Measurements from ENCODE around the gene GPATCH8.

The GPATCH8 gene

DNA sequence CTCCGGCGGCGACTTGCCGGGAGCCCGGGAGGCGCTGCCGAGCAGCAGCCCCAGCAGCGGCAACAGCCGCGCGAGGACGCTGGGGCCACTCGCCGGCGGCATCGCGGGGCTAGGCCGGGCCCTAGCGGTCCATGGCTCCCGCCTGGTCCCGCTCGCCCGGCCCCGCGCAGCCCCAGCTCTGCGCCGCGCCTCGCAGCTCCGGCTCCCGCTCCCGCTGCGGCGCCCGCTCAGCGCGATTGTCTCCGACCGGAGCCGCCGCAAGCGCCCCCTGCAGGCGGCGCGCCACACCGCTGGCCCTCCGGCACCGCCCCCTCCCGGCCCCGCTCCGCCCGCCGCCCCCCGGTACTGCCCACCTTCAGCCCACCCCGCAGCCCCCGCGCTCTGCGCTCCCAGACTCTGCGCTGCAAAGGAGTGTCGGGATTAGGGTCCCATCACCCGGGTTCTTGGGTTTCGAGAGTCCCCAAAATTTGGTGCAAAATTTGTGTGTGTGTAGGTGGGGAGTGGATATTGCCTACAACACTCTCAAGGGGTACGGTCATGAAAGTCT, 139.5 kb downstream of the GPATCH8 start, which contains the start of gene FAM171A2:
TSS of gene FAM171A2 (minus strand) at position 241 of the 547 bp plus-strand sequence. CDS start at position 102, 139 bp downstream.
- peak; percentile 44 for DNase-seq
- in situ Hi-C loops (cut with MboI; ENCODE audit: low pct_unique_long_range_greater_than_20kb, low sequenced_read_pairs), result no loop called here

DNA sequence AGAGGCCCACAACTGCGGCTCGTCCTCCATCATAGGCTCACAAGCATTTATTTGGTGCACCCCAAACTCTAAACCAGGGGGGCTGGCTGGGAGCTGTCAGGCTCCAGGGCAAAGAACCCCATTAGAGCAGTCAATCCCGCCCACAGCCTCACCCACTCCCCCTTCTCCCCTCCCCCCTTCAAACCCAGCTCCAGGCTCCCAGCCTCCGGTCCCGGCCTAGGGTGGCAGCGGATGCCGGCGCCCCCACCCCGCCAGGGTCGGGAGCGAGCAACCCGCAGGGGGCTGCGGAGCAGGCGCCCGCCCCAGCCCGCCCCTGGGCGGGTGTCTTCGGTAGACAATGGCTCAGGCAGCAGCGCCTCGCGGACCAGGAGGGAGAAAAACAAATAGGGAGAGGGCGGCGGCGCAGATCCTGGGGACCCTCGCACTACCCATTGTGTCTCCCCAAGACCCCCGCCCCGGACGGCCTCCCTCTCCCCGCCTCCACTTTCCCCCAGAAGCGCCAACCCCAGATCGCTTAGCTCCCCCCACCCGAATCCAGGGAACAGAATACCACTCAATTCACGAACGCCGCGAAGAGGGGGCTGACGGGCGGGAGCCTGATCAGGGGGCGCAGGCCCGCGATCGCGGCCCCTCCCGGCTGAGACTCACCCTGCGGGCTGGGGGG, 140.1 kb downstream of the GPATCH8 start:
- no peak for DNase-seq
- in situ Hi-C loops (cut with MboI; ENCODE audit: low pct_unique_long_range_greater_than_20kb, low sequenced_read_pairs), result no loop called here

DNA sequence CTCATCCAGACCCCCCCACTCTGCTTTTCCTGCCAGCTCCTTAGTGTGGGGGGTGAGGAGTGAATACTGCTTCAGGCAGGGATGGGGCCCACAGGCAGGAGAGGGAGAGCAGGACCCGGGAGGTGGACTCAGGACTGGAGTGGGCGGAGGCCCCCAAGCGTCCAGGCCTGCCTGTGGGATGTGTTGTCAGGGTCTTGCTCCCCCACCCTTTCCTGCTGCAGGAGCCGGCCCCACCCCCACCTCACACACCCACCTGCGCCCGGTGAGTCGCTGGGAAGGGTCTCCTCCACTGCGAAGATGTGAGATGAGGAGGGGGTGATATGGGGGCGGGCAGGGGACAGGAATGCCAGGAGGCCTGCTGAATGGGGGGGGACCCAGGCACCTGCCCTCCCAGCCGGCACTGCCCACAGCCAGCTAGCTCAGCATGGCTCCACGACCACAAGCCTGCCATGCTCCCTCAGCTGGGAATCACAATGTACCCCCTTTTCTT, 140.7 kb downstream of the GPATCH8 start:
- DNase-seq, result no peak
- in situ Hi-C loops (cut with MboI; ENCODE audit: low pct_unique_long_range_greater_than_20kb, low sequenced_read_pairs), result no loop called here

DNA sequence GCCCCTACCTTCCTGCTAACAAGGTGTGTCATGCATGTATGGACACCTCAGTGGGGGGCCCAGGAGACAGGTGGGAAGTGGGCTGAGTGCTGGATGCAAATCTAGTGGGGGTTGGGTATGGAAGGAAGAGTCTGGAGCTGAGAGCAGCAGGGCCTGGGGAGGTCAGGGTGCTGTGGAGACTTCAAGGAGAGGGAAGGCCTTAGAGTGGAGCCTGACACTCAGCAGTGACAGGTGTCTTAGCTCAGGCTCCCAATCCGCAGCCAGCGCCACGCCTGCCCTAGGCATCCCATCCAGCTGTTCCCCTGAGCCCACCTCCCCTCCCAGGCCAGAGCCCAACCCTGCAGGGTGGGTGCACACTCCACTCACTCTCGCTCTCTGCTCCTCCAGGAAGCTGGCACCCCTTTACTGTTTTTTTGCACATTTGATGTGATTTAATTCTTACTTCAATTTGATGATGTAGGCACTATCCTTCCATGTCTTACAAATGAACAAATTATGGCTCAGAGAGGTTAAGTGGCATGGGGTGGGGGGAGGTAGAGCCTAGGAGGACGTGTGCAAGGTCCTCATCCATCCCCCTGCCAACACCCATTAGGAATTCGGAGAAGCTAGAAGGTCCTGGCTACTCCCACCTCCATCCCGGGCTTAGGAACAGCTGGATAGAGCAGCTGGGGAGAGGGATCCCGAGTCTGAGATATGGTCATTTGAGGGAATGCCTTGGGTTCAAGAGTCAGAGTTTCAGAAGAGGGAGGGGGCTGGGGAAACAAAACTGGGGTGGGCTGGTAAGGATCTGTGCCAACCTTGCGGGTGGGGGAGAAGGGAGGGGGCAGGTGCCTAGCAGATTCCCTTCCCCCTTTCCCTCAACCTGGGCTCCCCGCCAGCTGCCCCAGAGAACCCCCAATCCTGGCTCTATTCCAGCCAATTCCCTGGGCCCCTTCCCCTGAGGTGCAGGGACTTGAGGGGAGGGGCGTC, 141.6 kb downstream of the GPATCH8 start:
- no peak for DNase-seq
- in situ Hi-C loops (cut with MboI; ENCODE audit: low pct_unique_long_range_greater_than_20kb, low sequenced_read_pairs), result no loop called here

DNA sequence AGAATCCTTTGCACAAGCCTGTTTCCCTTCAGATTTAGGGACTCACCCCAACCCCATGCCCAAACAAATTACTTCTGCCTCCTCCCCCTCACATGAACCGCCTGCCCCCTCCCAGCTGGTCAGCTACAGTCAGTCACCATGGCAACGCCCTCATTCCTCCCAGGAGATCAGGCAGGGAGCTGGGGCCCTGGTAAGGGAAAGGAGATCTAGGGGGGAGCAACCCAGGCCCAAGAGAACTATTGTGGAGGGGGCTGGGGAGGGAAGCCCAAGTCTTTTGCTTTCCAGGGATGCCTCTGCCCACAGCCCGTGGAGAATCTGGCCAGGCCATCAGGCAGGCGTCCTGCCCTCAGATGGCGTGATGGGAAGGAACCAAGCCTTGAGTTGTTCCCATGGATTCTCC, 142.4 kb downstream of the GPATCH8 start:
- no peak for DNase-seq
- in situ Hi-C loops (cut with MboI; ENCODE audit: low pct_unique_long_range_greater_than_20kb, low sequenced_read_pairs), result no loop called here

DNA sequence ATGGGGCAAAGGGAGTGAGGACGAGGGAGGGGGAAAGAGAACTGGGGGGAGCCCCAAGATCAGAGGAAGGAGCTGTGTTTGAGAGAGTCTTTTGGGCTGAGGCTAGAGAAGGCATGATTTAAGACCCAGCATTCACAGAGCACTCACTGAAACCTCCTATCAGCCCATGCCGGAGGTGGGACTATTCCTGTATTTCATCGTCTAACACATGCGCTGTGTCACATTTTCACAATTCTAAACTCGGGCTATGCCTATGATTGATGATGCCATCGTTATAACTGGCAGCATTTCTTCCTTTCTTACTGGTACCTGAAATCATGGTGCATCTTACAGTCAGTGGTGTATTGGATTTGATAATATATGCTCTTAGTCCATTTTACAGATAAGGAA, 143.1 kb downstream of the GPATCH8 start:
- DNase-seq, result no peak
- in situ Hi-C loops (cut with MboI; ENCODE audit: low pct_unique_long_range_greater_than_20kb, low sequenced_read_pairs), result no loop called here

DNA sequence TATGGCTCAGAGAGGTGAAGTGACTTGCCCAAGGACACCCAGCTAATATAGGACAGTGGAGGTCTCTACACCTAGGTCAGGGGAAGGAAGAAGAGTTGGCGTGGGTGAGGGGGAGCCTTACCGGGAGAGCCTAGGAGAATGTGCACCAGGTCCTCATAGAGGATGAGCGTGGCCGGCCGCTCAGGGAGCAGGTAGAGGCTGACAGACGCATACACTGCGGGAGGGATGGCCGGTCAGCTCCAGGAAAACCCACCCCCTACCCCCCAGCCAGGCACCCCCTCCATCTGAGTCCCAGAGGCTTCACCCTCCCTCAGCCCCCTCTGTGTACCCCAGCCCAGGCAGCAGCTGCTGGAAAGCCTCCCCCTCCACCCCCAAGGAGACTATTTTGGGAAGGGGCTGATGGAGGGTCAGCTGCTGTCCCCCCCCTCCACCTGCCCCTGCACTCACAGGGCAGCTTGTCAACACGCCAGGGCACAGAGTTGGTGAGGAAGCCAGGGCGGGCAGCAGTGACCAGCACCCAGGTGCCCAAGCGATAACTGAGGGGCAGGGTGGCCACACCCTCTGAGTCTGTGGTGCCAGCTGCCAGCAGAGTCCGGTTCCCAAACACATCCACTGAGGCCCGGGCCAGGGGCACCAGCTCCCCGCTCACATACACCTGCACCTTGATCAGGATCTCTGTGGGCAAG, 143.6 kb downstream of the GPATCH8 start:
- in situ Hi-C loops (cut with MboI; ENCODE audit: low pct_unique_long_range_greater_than_20kb, low sequenced_read_pairs), result no loop called here
- no peak for DNase-seq

DNA sequence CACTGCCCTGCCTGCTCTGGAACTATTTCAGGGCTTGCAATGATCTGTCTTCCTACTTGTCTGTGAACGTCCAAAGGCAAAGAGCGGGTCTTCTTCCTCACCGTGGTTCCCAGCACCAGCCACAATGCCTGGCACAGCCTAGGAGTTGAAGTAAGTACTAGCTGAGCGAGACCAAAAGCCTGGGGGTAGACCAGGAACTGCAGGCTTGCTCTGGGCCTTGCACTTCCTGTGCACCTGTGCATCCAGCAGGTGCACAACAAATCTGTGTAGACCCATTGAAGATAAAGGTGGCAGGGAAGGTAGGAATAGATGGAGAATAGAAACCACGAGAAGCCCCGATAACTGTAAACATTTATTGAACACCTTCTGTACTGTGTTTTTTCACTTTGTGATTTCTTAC, 144.2 kb downstream of the GPATCH8 start:
- in situ Hi-C loops (cut with MboI; ENCODE audit: low pct_unique_long_range_greater_than_20kb, low sequenced_read_pairs), result no loop called here

DNA sequence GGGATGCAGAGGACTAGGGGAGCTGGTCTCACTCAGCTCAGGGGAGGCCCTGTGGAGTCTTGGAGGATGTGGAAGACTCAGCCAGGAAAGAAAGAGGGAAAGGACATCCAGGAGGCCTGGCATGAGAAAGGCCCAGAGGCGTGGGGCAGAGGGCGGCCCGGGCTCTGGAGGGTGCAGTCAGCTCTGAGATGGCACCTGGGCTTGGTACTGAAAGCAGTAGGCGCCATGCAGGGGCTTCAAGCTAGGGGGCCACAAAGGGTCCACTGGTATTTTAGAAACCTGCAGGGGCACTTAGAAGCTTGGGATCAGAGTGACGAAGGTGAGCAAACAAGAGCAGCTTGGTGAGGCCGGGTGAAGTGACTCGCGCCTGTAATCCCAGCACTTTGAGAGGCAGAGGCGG, 145.1 kb downstream of the GPATCH8 start:
- in situ Hi-C loops (cut with MboI; ENCODE audit: low pct_unique_long_range_greater_than_20kb, low sequenced_read_pairs), result no loop called here
- no peak for DNase-seq

More for the DNA sequence above, 144.2 kb downstream of the GPATCH8 start:
- no peak for DNase-seq

DNA sequence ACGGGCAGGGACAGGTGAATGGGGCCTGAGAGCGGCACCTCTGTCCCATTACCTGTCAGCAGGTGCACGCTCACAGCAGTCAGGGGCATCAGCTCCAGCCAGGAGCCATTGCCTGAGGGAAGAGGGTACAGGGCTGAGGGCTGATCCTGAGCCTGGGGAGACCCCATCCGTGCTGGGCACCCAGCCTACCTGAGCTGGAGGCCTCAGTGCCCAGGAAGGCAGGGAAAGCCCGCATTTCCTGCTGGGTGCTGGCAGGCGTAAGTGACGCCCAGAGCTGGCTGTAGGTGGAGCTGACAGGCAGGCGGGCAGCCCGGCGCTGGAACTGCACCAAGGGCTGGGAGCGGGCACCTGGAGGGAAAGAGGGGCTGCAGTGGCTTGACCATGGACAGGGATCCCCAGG, 147.0 kb downstream of the GPATCH8 start:
- DNase-seq, result no peak
- in situ Hi-C loops (cut with MboI; ENCODE audit: low pct_unique_long_range_greater_than_20kb, low sequenced_read_pairs), result no loop called here

DNA sequence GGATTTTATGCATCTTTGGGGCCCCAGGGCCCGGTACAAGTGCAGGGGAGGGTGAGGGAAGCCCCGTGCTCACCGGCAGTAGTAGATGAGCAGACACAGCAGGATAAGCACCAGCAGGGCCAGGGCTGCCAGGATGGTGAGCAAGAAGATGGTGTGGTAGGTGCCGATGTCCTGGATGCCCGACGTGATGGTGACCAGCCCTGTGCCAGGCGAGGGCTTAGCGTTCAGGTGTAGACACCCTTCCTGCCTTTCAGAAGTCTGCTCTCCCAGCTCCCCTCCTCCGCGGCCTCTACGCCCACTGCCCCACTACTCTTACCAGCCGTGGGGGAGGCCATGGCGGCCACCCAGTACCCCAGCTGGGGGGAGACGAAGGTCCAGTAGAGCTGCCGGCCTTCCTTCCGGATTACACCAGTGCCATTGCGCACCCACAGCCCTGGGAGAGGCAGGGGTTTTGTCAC, 147.5 kb downstream of the GPATCH8 start:
- DNase-seq, result no peak
- in situ Hi-C loops (cut with MboI; ENCODE audit: low pct_unique_long_range_greater_than_20kb, low sequenced_read_pairs), result no loop called here

DNA sequence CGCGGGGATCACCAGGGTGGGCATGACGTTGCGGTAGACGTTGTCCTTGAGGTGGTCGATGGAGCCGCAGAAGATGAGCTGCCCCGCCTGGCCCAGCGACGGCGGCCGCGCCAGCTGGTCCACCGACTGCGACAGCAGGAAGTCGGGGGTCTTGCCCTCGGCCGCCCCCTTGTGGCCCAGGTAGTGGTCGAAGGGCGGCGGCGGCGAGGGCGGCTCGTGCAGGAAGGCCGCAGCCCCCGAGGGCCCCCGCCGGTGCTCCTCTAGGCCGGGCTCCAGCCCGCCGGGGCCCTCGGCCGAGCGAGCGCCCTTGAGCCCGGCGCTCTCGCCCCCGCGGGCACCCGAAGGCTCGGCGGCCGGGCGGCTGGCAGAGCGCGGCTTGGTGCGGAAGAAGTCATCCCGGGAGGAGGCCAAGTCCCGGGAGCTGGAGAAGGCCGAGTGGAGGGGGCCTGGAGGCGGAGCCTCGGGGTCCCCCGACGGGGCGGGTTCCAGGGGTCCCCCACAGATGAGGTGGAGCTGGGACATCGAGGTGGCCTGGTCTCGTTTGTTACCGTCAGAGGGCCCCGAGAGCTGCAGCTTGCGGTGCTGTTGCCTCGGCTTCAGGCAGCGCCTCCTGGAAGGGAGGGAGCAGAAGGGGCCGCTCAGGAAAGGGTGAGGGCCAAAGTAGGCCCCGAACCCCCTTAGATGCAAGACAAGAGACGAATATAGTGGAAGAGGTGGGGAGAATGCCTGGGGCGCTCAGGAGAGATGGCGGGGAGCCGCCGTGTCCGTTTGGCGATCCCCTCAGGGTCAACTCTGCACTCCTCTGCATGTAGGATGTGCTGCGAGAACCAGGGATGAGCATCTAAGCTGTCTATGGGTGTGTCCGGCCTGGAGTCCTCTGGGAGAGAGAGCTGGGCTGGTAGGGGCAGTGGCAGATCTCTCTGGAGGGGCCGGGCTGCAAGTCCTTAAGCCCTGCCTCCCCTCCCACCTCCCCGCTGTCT, 148.3 kb downstream of the GPATCH8 start:
- no peak for DNase-seq
- in situ Hi-C loops (cut with MboI; ENCODE audit: low pct_unique_long_range_greater_than_20kb, low sequenced_read_pairs), result no loop called here

DNA sequence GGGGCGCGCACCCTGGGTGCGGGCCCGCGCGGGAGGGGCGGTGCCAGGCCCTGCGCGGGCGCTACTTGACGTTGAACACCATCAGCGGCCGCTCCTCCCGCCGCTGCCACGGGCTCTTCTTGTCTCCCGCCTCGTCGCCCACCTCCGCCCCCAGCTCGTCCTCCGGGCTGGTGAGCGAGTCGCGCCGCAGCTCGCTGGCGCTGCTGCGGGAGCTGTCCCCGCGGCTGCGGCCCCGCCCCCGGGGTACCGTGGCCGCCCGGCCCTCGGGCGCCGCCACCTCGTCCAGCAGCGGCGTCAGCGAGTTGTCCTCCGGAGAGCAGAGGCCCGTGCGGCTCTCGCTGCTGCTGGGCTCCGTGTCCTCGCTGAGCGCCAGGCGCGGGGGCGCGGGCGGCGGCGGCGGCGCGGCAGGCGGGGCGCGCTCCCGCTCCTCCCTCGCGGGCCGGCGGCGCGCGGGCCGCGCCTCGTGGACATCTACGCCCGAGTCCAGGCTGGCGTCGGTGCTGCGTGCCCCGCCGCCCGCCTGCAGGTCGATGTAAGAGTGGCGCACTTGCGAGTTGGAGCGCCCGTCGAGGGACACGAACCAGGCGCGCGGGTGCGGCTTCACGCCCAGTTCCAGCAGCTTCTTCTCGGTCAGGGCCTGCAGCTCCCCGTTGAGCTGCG, 149.4 kb downstream of the GPATCH8 start:
- in situ Hi-C loops (cut with MboI; ENCODE audit: low pct_unique_long_range_greater_than_20kb, low sequenced_read_pairs), result no loop called here
- no peak for DNase-seq

DNA sequence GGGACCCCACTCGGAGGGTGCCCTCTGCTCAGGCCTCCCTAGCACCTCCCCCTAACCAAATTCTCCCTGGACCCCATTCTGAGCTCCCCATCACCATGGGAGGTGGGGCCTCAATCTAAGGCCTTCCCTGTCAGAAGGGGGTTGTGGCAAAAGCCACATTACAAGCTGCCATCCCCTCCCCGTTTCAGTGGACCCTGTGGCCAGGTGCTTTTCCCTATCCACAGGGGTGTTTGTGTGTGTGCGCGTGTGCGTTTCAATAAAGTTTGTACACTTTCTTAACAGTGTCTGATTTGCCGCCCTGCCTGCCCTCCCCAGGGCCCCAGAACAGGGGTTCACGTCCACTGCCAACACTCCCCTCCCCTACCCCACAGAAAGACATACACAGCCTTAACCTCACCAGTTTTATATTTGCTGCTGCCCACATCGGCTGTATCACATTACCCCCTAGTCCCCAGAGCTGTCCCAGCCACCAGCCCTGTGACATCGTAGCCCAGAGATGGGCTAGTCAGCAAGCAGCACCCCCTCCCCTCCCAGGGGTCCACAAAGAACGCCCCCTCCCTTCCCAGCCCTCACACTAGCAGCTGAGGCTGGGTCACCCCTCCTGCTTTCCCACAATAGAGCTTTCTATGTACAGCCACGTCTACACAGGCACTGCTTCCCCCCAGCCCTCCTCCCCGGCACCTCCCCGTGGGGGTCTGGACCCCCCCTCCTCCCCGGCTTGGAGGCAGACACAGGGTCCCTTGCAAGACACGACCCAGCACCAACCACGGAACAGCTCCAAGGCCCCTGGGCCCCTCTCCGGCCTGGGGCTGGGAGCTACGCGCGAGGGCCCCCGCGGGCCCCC, 150.2 kb downstream of the GPATCH8 start:
- in situ Hi-C loops (cut with MboI; ENCODE audit: low pct_unique_long_range_greater_than_20kb, low sequenced_read_pairs), result no loop called here
- DNase-seq, result no peak

DNA sequence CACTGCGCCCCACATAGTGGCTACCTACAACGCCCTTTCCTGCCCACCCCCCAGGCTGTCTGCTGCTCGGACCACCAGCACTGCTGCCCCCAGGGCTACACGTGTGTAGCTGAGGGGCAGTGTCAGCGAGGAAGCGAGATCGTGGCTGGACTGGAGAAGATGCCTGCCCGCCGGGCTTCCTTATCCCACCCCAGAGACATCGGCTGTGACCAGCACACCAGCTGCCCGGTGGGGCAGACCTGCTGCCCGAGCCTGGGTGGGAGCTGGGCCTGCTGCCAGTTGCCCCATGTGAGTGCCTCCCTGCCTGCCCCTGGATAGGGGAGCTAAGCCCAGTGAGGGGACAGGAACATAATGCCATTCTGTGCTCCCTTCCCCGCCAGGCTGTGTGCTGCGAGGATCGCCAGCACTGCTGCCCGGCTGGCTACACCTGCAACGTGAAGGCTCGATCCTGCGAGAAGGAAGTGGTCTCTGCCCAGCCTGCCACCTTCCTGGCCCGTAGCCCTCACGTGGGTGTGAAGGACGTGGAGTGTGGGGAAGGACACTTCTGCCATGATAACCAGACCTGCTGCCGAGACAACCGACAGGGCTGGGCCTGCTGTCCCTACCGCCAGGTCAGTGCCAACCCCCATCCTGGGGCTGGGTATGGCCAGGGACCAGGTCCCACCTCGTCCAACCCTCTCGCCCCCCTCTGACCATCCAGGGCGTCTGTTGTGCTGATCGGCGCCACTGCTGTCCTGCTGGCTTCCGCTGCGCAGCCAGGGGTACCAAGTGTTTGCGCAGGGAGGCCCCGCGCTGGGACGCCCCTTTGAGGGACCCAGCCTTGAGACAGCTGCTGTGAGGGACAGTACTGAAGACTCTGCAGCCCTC, 151.0 kb downstream of the GPATCH8 start:
- DNase-seq, result no peak
- in situ Hi-C loops (cut with MboI; ENCODE audit: low pct_unique_long_range_greater_than_20kb, low sequenced_read_pairs), result no loop called here

DNA sequence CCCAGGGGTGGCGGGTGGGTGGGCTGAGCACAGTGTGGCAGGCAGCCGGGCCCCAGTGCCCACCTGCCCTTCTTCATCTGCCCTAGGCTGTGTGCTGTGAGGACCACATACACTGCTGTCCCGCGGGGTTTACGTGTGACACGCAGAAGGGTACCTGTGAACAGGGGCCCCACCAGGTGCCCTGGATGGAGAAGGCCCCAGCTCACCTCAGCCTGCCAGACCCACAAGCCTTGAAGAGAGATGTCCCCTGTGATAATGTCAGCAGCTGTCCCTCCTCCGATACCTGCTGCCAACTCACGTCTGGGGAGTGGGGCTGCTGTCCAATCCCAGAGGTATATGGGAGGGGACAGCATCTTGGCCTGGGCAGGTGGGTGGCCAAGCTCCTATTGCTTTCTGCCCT, 151.7 kb downstream of the GPATCH8 start:
- DNase-seq, result no peak
- in situ Hi-C loops (cut with MboI; ENCODE audit: low pct_unique_long_range_greater_than_20kb, low sequenced_read_pairs), result no loop called here
